Mucosa of rectum (tissue), 2 donors: ENCODE data around the gene RNF208.
"Not testable (repeated sequence)": the region's sequence is repeated elsewhere in the genome, so short reads cannot be mapped to it uniquely, and the experiment has no call there.

Source experiments
- H3K27ac ChIP-seq, 2 donors: one replicate each; pipeline ENCODE4 v1.7.0; 2013; ENCODE audit warnings: inconsistent platforms in 2 of 2, low read depth in 2 of 2, low read length in 2 of 2
- H3K27me3 ChIP-seq, 2 donors: one replicate each; pipeline ENCODE4 v1.7.0; 2013; ENCODE audit warnings: low read length in 2 of 2; ENCODE audit not compliant: control insufficient read depth in 2 of 2, insufficient read depth in 2 of 2
- H3K36me3 ChIP-seq, 2 donors: one replicate each; pipeline ENCODE4 v1.7.0; 2013; ENCODE audit warnings: low read length in 2 of 2; ENCODE audit not compliant: control insufficient read depth in 2 of 2, insufficient read depth in 2 of 2
- H3K4me1 ChIP-seq, 2 donors: one replicate each; pipeline ENCODE4 v1.7.0; 2013; ENCODE audit warnings: low read length in 2 of 2, mild to moderate bottlenecking in 1 of 2; ENCODE audit not compliant: control insufficient read depth in 2 of 2, insufficient read depth in 2 of 2
- H3K4me3 ChIP-seq, 2 donors: one replicate each; pipeline ENCODE4 v1.7.0; 2013; ENCODE audit warnings: low read length in 2 of 2
- H3K9ac ChIP-seq, 2 donors: one replicate each; pipeline ENCODE4 v1.7.0; 2013; ENCODE audit warnings: low read length in 2 of 2, low read depth in 1 of 2, mild to moderate bottlenecking in 1 of 2
- H3K9me3 ChIP-seq, 2 donors: one replicate each; pipeline ENCODE4 v1.7.0; 2013; ENCODE audit warnings: low read length in 2 of 2; ENCODE audit not compliant: control insufficient read depth in 2 of 2
- donor health status: healthy.
- donor health status: Normal muscosa, but diverticular disease.

Gene RNF208

GRCh38 chr9:137244486-137245449 is 22.7 kb upstream of the RNF208 start:
- Histone ChIP-seq H3K4me3 (no peak overlapping the region), H3K36me3 (peaks cover 14 to 19% of the 10 kb centered on the region in 2 donors), H3K4me1 (peaks cover 21 to 31% of the 10 kb centered on the region in 2 donors), H3K9me3 (no peaks in the 10 kb centered on the region), H3K27me3 (no peaks in the 10 kb centered on the region), H3K9ac (no peak overlapping the region), H3K27ac (no peak overlapping the region)

GRCh38 chr9:137243626-137244485 is 21.8 kb upstream of the RNF208 start:
- H3K36me3 ChIP-seq, result peaks cover 14 to 19% of the 10 kb centered on the region in 2 donors
- no peak overlapping the region for H3K4me3 ChIP-seq
- no peaks in the 10 kb centered on the region for H3K9me3 ChIP-seq
- no peak overlapping the region for H3K27ac ChIP-seq
- H3K27me3 ChIP-seq, result no peaks in the 10 kb centered on the region
- H3K4me1 ChIP-seq, result peaks cover 25 to 36% of the 10 kb centered on the region in 2 donors
- H3K9ac ChIP-seq, result no peak overlapping the region

- peaks cover 14 to 19% of the 10 kb centered on the region in 2 donors for H3K36me3 ChIP-seq
- not testable (repeated sequence) for H3K9me3 ChIP-seq, H3K27me3 ChIP-seq, H3K9ac ChIP-seq, H3K27ac ChIP-seq
- H3K4me3 ChIP-seq, result peak overlapping the region in 1 of 2 donors; percentile 85
- peaks cover 31 to 42% of the 10 kb centered on the region in 2 donors for H3K4me1 ChIP-seq
Measured at GRCh38 chr9:137243266-137243625, 21.2 kb upstream of the RNF208 start.

GRCh38 chr9:137242269-137243203 is 20.5 kb upstream of the RNF208 start:
- H3K27me3 ChIP-seq, result no peaks in the 10 kb centered on the region
- H3K9me3 ChIP-seq, result no peaks in the 10 kb centered on the region
- H3K36me3 ChIP-seq, result peaks cover 14 to 19% of the 10 kb centered on the region in 2 donors
- H3K27ac ChIP-seq, result peak overlapping the region; percentile 92 to 94
- H3K4me1 ChIP-seq, result peaks cover 38 to 49% of the 10 kb centered on the region in 2 donors
- H3K4me3 ChIP-seq, result peak overlapping the region; percentile 75 to 85
- H3K9ac ChIP-seq, result peak overlapping the region; percentile 72 to 93

GRCh38 chr9:137241490-137242268 is 19.6 kb upstream of the RNF208 start:
- peak overlapping the region; percentile 75 to 85 for H3K4me3 ChIP-seq
- peaks cover 47 to 58% of the 10 kb centered on the region in 2 donors for H3K4me1 ChIP-seq
- peak overlapping the region; percentile 92 to 95 for H3K27ac ChIP-seq
- H3K27me3 ChIP-seq, result no peaks in the 10 kb centered on the region
- peaks cover 14 to 19% of the 10 kb centered on the region in 2 donors for H3K36me3 ChIP-seq
- no peaks in the 10 kb centered on the region for H3K9me3 ChIP-seq
- peak overlapping the region; percentile 72 to 93 for H3K9ac ChIP-seq

GRCh38 chr9:137240841-137241489 is 18.9 kb upstream of the RNF208 start, which contains the start of gene TUBB4B:
Gene TUBB4B, plus strand, starts transcription at chr9:137241287. Its CDS starts 74 bp downstream, at chr9:137241361.
- Histone ChIP-seq H3K27me3 (no peaks in the 10 kb centered on the region), H3K36me3 (peaks cover 14 to 19% of the 10 kb centered on the region in 2 donors), H3K4me3 (peak within 1 kb of the TSS; percentile 75 to 85), H3K4me1 (peaks cover 52 to 60% of the 10 kb centered on the region in 2 donors), H3K27ac (peak within 1 kb of the TSS; percentile 99), H3K9me3 (no peaks in the 10 kb centered on the region), H3K9ac (peak within 1 kb of the TSS; percentile 72 to 94)

GRCh38 chr9:137240318-137240840 is 18.3 kb upstream of the RNF208 start:
- Histone ChIP-seq H3K4me1 (peaks cover 52 to 60% of the 10 kb centered on the region in 2 donors), H3K27me3 (no peaks in the 10 kb centered on the region), H3K27ac (peak overlapping the region; percentile 99), H3K9ac (peak overlapping the region; percentile 72 to 94), H3K9me3 (no peaks in the 10 kb centered on the region), H3K36me3 (peaks cover 14 to 19% of the 10 kb centered on the region in 2 donors), H3K4me3 (peak overlapping the region; percentile 71 to 78)

GRCh38 chr9:137239541-137240200 is 17.6 kb upstream of the RNF208 start:
- H3K9me3 ChIP-seq, H3K27me3 ChIP-seq: not testable (repeated sequence)
- Histone ChIP-seq H3K36me3 (peaks cover 14 to 19% of the 10 kb centered on the region in 2 donors), H3K27ac (peak overlapping the region; percentile 99), H3K9ac (peak overlapping the region; percentile 72 to 94), H3K4me1 (peaks cover 52 to 60% of the 10 kb centered on the region in 2 donors), H3K4me3 (peak overlapping the region; percentile 71 to 78)
